Lower lobe of right lung (tissue), 2 donors: ENCODE results near the gene TTC28. TPM values are rescaled to one million over a fixed set of nuclear protein-coding genes. Genes with fewer than 3 reads are reported as not detected.

Experiments used
- ATAC-seq, 2 donors: fragments of 200-7000 bp; cut with Tn5 transposase; one replicate each; pipeline ENCODE4 v1.9.1; 2020 to 2022; ENCODE audit warnings: mild to moderate bottlenecking in 2 of 2, moderate library complexity in 2 of 2
- DNase-seq: peaks from one replicate; pipeline ENCODE4 v3.0.0-alpha.2; 2020
- H3K27ac ChIP-seq: fragments of 200-600 bp; one replicate; pipeline ENCODE4 v1.8.0; 2022
- H3K27me3 ChIP-seq: fragments of 200-600 bp; one replicate; pipeline ENCODE4 v1.8.0; 2022; ENCODE audit warnings: low read depth
- H3K36me3 ChIP-seq: fragments of 200-600 bp; one replicate; pipeline ENCODE4 v1.8.0; 2022; ENCODE audit warnings: mild to moderate bottlenecking
- H3K4me1 ChIP-seq: fragments of 200-600 bp; one replicate; pipeline ENCODE4 v1.8.0; 2022
- H3K4me3 ChIP-seq: fragments of 200-600 bp; one replicate; pipeline ENCODE4 v1.8.0; 2022; ENCODE audit warnings: mild to moderate bottlenecking
- H3K9me3 ChIP-seq: fragments of 200-600 bp; one replicate; pipeline ENCODE4 v1.8.0; 2022
- CTCF ChIP-seq: fragments of 200-600 bp; IDR thresholded peaks from one replicate; pipeline ENCODE4 v1.8.0; 2022; ENCODE audit warnings: antibody characterized with exemption, mild to moderate bottlenecking
- intact Hi-C: fragments of 100-400 bp; cut with DNase I; formaldehyde crosslinking; loops from one replicate; pipeline ENCODE4 v1.11.0; 2022
- total RNA-seq: library from RNA; stranded (reverse); fragmentation: NEBNext Ultra II Directional; extraction: Animal tissue kit (Norgen Biotek cat#: 25700); gene quantifications from one replicate; pipeline ENCODE4 v1.2.1, GENCODE V29; 2021
- donor health status: DM: no; HTN: yes; CAD: no; lungs with severe emphysema.

TTC28 gene
- total RNA-seq, 1 donor from 2014 or later, result 39.6 TPM

- Histone ChIP-seq H3K27ac (no peak overlapping the region), H3K4me3 (no peak overlapping the region), H3K27me3 (no peaks in the 10 kb centered on the region), H3K36me3 (no peaks in the 10 kb centered on the region), H3K9me3 (no peaks in the 10 kb centered on the region), H3K4me1 (peaks cover 2% of the 10 kb centered on the region)
- ATAC-seq, result no peak
- intact Hi-C loops, result no loop called here
- DNase-seq, result no peak
- no peak for TF ChIP-seq CTCF
Observed at GRCh38 chr22:28344918-28345703, 334.5 kb downstream of the TTC28 start.

- Histone ChIP-seq H3K9me3 (no peaks in the 10 kb centered on the region), H3K4me3 (no peak overlapping the region), H3K4me1 (no peaks in the 10 kb centered on the region), H3K27me3 (no peaks in the 10 kb centered on the region), H3K27ac (no peak overlapping the region), H3K36me3 (no peaks in the 10 kb centered on the region)
- intact Hi-C loops, result no loop called here
- no peak for TF ChIP-seq CTCF
- ATAC-seq (no peak), DNase-seq (no peak)
Observed at GRCh38 chr22:28341001-28341400, 338.6 kb downstream of the TTC28 start.

- intact Hi-C loops, result no loop called here
- Histone ChIP-seq H3K27me3 (no peaks in the 10 kb centered on the region), H3K4me3 (no peak overlapping the region), H3K9me3 (no peaks in the 10 kb centered on the region), H3K4me1 (peaks cover 30% of the 10 kb centered on the region), H3K36me3 (no peaks in the 10 kb centered on the region), H3K27ac (no peak overlapping the region)
- no peak for TF ChIP-seq CTCF
- DNase-seq (no peak), ATAC-seq (no peak)
Observed at GRCh38 chr22:28333088-28333487, 346.6 kb downstream of the TTC28 start.

- H3K36me3 ChIP-seq, result no peaks in the 10 kb centered on the region
- no peaks in the 10 kb centered on the region for H3K9me3 ChIP-seq
- no peak for DNase-seq
- H3K4me1 ChIP-seq, result peaks cover 30% of the 10 kb centered on the region
- H3K27ac ChIP-seq, result no peak overlapping the region
- no peaks in the 10 kb centered on the region for H3K27me3 ChIP-seq
- ATAC-seq, result no peak
- H3K4me3 ChIP-seq, result no peak overlapping the region
- intact Hi-C loops, result no loop called here
- no peak for TF ChIP-seq CTCF
Observed at GRCh38 chr22:28332410-28332809, 347.2 kb downstream of the TTC28 start.

- ATAC-seq (no peak), DNase-seq (no peak)
- Histone ChIP-seq H3K9me3 (no peaks in the 10 kb centered on the region), H3K4me1 (peaks cover 30% of the 10 kb centered on the region), H3K27me3 (no peaks in the 10 kb centered on the region), H3K36me3 (no peaks in the 10 kb centered on the region), H3K4me3 (no peak overlapping the region), H3K27ac (no peak overlapping the region)
- TF ChIP-seq CTCF, result no peak
- intact Hi-C loops, result no loop called here
Observed at GRCh38 chr22:28331695-28332094, 347.9 kb downstream of the TTC28 start.
